Hematopoietic multipotent progenitor cell treated with erythropoietin and hydrocortisone succinate and interleukin-3 and kit ligand, for 8 days (in vitro differentiated cells): ENCODE data around the gene ANXA10.
"Not testable (repeated sequence)": the region's sequence is repeated elsewhere in the genome, so short reads cannot be mapped to it uniquely, and the experiment has no call there.

ENCODE experiments used
- DNase-seq: peaks from one replicate; pipeline ENCODE4 v3.0.0-alpha.2; 2015

ANXA10 gene

DNA sequence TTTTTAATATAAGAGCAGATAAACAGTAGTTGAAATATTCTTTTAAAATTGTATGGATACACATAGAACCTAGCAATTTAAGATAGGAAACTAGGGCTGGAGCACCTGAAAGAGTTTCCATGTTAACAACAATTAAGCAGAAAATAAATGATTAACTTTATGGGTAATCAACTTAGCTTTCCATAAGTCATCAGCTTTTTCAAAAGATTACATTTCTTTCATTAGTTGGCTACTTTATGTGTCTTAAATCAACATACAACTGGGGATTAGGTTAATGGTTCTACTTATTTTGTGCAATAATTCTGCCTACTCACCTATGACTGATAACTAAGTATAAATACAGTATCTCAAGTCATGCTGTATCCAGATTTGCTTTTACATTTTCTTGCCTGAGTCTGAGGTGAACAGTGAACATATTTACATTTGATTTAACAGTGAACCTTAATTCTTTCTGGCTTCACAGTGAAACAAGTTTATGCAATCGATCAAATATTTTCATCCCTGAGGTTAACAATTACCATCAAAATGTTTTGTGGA is at the start of gene ANXA10:
Gene ANXA10, plus strand, starts transcription at position 362 of the 537 bp plus-strand sequence. Its CDS starts 164 bp downstream, at position 526.
- no peak for DNase-seq

DNA sequence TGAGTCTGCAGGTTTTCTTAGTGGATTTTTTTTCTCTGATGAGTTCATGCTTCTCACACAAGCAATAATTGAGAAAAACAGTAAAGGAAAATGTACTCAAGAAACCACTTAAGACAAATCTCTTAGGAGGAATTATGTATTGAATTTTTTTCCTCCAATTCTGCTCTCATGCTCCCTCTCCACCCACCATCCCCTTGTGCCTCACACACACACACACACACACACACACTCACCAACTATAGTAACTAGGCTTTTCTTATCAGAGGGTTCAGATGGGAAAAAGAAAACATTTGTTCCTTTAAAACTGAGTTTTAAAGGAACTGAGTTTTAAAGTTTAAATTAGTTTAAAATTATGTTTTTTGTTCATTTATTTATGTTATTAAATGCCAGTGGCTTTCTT is 47.0 kb upstream of the ANXA10 start:
- no peak for DNase-seq

GRCh38 chr4:168050002-168050401 is 42.3 kb upstream of the ANXA10 start:
- no peak for DNase-seq

DNA sequence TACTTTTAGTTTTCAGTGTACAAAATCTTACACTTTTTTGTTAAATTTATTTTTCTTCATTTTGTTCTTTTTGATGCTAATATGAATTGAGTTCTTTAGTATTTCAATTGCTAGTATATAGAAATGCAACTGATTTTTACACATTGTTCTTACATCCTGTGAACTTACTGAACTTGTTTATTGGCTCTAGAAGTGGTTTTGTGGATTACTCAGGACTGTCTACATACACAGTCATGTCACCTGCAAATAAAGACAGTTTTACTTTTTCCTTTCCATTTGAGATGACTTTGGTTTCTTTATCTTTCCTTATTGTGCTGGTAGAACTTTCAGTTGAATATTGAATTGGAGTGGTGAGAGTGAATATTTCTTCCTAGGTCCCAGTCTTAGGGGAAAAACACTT is 40.8 kb upstream of the ANXA10 start:
- no peak for DNase-seq

DNA sequence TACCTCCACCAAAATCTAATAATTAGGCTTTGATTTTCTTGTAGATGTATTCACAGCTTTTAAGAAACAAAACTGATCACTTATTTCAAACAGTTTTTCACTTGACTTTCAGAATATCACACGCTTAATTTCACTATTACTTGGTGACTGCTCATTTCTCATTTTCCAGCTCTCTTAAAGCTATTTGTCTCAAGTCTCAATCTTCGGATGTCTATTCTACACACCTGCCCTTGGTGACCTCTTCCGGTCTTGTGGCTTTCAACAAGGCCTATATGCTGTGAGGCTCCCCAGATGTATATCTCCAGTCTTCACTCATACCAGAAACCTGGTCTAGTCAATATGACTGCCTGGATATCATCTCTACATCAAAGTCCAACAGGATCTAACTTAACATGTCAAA is 34.9 kb upstream of the ANXA10 start:
- no peak for DNase-seq

DNA sequence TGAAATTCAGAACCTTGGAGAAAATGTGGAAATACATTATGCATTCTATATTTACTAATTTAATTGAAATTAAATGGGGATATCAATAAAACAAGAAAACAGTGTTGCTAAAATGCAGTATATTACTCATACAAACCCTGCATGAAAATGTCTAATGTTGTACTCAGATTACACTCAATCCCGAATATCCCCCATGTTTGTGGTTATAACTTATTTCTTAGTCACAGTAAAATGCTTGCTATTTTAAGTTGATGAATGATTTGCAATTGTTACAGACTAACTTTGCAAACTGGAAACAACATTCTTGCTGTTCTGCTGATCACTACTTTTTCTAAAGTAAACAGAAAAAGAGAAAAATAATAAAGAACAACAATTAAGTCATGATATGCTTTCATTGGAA is 33.1 kb upstream of the ANXA10 start:
- no peak for DNase-seq

- no peak for DNase-seq
Observed at GRCh38 chr4:168063031-168063430, 29.3 kb upstream of the ANXA10 start.

DNA sequence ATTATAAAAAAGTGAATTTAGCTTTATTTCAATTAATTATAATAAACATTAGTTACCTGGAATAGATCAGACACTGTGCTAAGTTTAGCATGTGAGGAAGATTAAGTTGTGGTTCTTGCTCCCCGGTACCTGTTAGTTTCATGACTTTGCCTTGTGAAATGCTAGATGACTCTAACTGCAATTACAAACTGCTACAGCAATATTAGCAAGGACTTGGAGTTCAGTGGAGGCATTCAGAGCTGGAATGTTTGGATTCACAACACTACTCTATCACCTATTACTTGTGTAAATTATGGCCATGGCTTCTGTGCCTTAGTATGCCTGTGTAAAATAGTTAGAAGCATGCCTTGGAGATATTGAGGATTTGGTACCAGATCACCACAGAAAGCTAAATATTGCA is 21.4 kb upstream of the ANXA10 start:
- DNase-seq, result no peak

GRCh38 chr4:168071304-168071703 is 21.0 kb upstream of the ANXA10 start:
- no peak for DNase-seq

GRCh38 chr4:168074861-168075260 is 17.5 kb upstream of the ANXA10 start:
- DNase-seq, result no peak

GRCh38 chr4:168076989-168077725 is 15.2 kb upstream of the ANXA10 start:
- DNase-seq, result peak; percentile 66

- DNase-seq, result no peak
Observed at GRCh38 chr4:168077726-168078239, 14.6 kb upstream of the ANXA10 start.

DNA sequence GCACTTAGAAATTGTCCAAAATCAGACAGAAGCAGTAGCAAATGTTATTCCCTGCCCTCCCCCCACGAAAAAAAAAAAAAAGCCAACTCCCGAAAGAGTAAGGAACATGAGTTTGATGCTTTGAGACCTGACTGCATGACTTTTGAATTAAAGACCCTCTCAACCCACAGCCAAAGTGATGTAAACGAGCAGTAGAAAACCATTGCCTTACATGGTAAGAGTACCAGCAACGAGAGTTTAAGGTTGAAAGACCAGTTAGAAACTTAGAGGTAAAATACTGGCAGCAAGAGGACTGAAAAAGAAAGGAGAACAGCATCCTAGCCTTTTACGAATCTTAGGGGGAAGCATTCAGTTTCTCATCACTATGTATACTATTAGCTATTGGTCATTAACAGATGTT is 10.0 kb upstream of the ANXA10 start:
- DNase-seq, result no peak

GRCh38 chr4:168095776-168096406 is 3.6 kb downstream of the ANXA10 start:
- DNase-seq, result no peak

DNA sequence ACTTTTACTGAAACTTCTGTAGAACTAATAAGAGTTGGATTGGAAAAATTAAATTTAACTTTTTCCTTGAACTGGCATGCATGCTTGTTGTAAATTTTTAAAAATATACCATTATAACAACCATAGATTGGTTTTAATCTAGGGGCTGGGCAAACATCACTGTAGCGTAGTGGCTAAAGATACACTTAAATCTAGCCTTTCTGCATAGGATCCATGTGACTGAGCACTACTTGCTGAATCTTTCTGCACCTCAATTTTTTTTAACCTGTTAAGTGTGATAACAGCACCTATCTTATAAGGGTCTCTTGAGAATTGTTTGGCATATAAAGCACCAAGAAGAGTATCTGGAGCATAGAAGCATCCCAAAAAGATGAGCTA is 4.1 kb downstream of the ANXA10 start:
- no peak for DNase-seq

GRCh38 chr4:168097161-168097560 is 4.8 kb downstream of the ANXA10 start:
- DNase-seq, result no peak

DNA sequence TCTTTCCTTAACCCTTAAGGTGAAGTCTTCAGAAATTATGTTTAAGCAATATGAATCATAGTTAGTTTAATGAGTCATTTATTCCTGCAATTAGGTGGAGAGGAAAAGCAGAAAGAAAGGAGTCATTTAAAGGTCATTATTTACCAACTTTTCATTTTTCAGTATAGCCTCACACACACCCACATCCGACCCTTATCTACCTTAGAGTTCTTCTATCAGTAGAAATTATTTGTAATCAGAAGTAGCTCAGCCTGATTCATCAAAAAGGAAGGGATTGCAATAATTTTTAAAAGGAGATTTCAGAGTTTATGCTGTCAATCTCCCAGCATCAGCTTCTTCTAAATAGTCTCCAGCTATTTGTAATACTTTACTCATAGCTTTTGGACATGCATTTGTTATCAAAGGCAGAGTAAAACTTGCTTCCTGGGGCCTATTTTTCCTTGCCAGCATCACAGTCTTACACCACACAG is 5.9 kb downstream of the ANXA10 start:
- no peak for DNase-seq

DNA sequence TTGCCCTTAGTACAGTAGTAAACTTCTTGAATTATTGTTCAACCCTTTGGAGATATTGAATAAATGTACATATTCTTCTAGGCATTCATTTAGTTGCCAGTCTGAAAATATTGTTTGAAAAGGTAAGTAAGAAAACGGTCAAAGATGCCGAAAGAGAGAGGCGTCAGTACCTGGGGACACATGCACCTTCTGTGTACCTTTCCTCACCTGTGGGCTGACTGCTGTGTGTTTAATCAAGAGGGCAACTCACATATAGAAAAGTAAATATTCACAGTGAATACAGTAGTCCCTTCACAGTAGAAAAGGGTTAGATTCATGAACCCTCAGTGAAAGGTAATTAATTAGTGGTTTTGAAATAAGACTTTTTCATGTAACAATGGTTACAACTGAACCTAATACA is 6.9 kb downstream of the ANXA10 start:
- no peak for DNase-seq

GRCh38 chr4:168101026-168101425 is 8.7 kb downstream of the ANXA10 start:
- DNase-seq, result no peak

GRCh38 chr4:168102403-168102802 is 10.1 kb downstream of the ANXA10 start:
- no peak for DNase-seq

GRCh38 chr4:168109527-168109926 is 17.2 kb downstream of the ANXA10 start:
- DNase-seq, result no peak

DNA sequence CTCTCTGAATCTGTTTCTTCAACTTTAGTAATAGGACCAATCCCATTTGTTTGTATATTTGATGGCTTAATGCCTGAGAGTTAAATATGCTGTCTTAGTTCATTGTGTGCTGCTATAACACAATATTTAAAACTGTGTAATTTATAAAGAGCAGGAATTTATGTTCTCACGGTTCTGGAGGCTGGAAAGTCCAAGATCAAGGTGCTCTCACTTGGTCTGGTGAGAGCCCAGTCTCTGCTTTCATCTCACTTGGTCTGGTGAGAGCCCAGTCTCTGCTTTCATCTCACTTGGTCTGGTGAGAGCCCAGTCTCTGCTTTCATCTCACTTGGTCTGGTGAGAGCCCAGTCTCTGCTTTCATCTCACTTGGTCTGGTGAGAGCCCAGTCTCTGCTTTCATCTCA is 20.7 kb downstream of the ANXA10 start:
- DNase-seq, result not testable (repeated sequence)

GRCh38 chr4:168118116-168118655 is 25.8 kb downstream of the ANXA10 start:
- DNase-seq, result no peak

DNA sequence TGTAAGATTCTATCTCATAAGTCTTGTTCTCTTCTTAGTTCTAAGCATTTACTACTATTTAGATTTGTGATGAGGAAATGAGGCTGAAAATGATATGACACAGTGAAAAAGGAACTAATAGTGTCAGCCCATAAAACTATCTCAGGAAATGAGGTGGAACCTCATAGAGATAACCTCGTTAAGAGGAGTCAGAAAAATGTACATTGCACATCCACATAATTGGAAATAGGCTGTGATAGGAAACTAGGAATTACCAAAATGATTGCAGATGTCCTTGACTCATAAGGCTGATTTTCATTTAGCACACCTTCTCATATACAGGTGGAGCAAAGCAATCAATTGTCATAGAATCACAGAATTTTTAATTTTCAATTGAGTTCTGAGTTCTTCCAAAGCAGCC is 26.8 kb downstream of the ANXA10 start:
- no peak for DNase-seq
